WTC11 (cell line): ENCODE data around the gene ZGLP1.

ENCODE experiments used
- AFF4 ChIP-seq: sonication (generic); formaldehyde crosslinking; IDR thresholded peaks from 2 replicates; pipeline ENCODE4 v1.8.1; 2023; ENCODE audit warnings: mild to moderate bottlenecking, missing genetic modification reagents, borderline replicate concordance
- CTCF ChIP-seq: fragments of 200-600 bp; IDR thresholded peaks from 2 replicates; pipeline ENCODE4 v1.8.0; 2022; ENCODE audit warnings: antibody characterized with exemption
- ESRRA ChIP-seq: sonication (generic); formaldehyde crosslinking; IDR thresholded peaks from 2 replicates; pipeline ENCODE4 v1.8.1; 2022; ENCODE audit warnings: mild to moderate bottlenecking, missing genetic modification reagents, borderline replicate concordance
- RELA ChIP-seq: sonication (generic); formaldehyde crosslinking; IDR thresholded peaks from 2 replicates; pipeline ENCODE4 v1.8.1; 2022; ENCODE audit warnings: missing genetic modification reagents, mild to moderate bottlenecking, borderline replicate concordance
- ZNF121 ChIP-seq: sonication (generic); formaldehyde crosslinking; IDR thresholded peaks from 2 replicates; pipeline ENCODE4 v1.8.0; 2023; ENCODE audit warnings: missing genetic modification reagents

- TF ChIP-seq ESRRA (CRISPR knock-in tag) (no peak), RELA (CRISPR knock-in tag) (no peak), ZNF121 (CRISPR knock-in tag) (no peak), CTCF (no peak), AFF4 (CRISPR knock-in tag) (no peak)
These were observed 35.0 kb downstream of the ZGLP1 start for GRCh38 chr19:10274589-10274988.
